HCT116 (cell line): ENCODE measurements around the gene LSM2. TPM values are rescaled to one million over a fixed set of nuclear protein-coding genes. Genes with fewer than 3 reads are reported as not detected.
"Not testable (repeated sequence)": the region's sequence is repeated elsewhere in the genome, so short reads cannot be mapped to it uniquely, and the experiment has no call there.

Experiments
- ATAC-seq: fragments of 200-7000 bp; cut with Tn5 transposase; 2 replicates; pipeline ENCODE4 v1.9.1; 2020; ENCODE audit warnings: mild to moderate bottlenecking, moderate library complexity
- BruUV-seq: library from RNA; stranded (reverse); fragments of 400-500 nt; replicated peaks from 2 replicates; lab custom pipeline; 2021; lab: Mats Ljungman, UMichigan
- CTCF ChIA-PET: fragments of 300-600 bp; sonication (Branson Sonifier 250); formaldehyde crosslinking; loops from one replicate; lab custom pipeline; 2021; ENCODE audit warnings: antibody characterized with exemption; lab: Charles Lee
- POLR2A ChIA-PET: fragments of 300-600, 350-600 bp; sonication (Branson Sonifier 250); formaldehyde crosslinking; loops from one replicate; lab custom pipeline; 2021; ENCODE audit warnings: antibody characterized with exemption; lab: Charles Lee
- RAD21 ChIA-PET, 2 experiments: fragments of 300-600 bp; sonication (Branson Sonifier 250); formaldehyde crosslinking; loops; one replicate each; lab custom pipeline; 2023; ENCODE audit warnings: low total read pairs in 2 of 2; ENCODE audit not compliant: uncharacterized antibody in 2 of 2, unreplicated experiment in 2 of 2, low non-redundant PET in 1 of 2; lab: Charles Lee
- DNase-seq: peaks from one replicate; pipeline ENCODE4 v3.0.0-alpha.2; 2010; ENCODE audit warnings: low read depth, low spot score
- H2AFZ ChIP-seq: fragments of 200-600 bp; shearing (Covaris generic), sonication (generic); 2 replicates; pipeline ENCODE4 v1.6.1; 2017; ENCODE audit warnings: low read depth, mixed run types, mixed read lengths, antibody characterized with exemption, low read length; ENCODE audit not compliant: poor library complexity, severe bottlenecking
- H3K27ac ChIP-seq: 2 replicates; pipeline ENCODE4 v1.5.1; 2012; ENCODE audit warnings: low read depth, low read length
- H3K27me3 ChIP-seq: fragments of 200-600 bp; sonication (generic); 2 replicates; pipeline ENCODE4 v1.6.1; 2016; ENCODE audit warnings: mixed run types, low read length, mixed read lengths; ENCODE audit not compliant: insufficient read depth
- H3K36me3 ChIP-seq, 2 experiments: fragments of 200-500 bp in 1 of 2; fragments of 200-600 bp in 1 of 2; sonication (Bioruptor generic) in 1 of 2; sonication (generic) in 1 of 2; 2 replicates each; pipeline versions ENCODE4 v1.5.1 to v1.6.1; 2014 to 2016; ENCODE audit warnings: low read length in 2 of 2, inconsistent platforms in 1 of 2, mixed read lengths in 1 of 2, mixed run types in 1 of 2; ENCODE audit not compliant: insufficient read depth in 2 of 2, control insufficient read depth in 1 of 2
- H3K4me1 ChIP-seq, 2 experiments: fragments of 200-600 bp in 1 of 2; sonication (generic) in 1 of 2; 2 replicates each; pipeline versions ENCODE4 v1.5.1 to v1.6.1; 2012 to 2017; ENCODE audit warnings: low read length in 2 of 2, inconsistent platforms in 1 of 2, mild to moderate bottlenecking in 1 of 2, mixed read lengths in 1 of 2, mixed run types in 1 of 2, moderate library complexity in 1 of 2; ENCODE audit not compliant: insufficient read depth in 2 of 2, control insufficient read depth in 1 of 2
- H3K4me2 ChIP-seq: fragments of 200-600 bp; sonication (generic); 2 replicates; pipeline ENCODE4 v1.6.1; 2017; ENCODE audit warnings: mixed run types, low read length, mixed read lengths
- H3K4me3 ChIP-seq, 2 experiments: fragments of 200-600 bp in 1 of 2; sonication (generic) in 1 of 2; replicated peaks in 1 of 2; 2 replicates each; pipeline ENCODE4 v1.5.1; 2011 to 2016; ENCODE audit warnings: low read length in 2 of 2, control low read depth in 1 of 2, low read depth in 1 of 2, mild to moderate bottlenecking in 1 of 2, mixed read lengths in 1 of 2, mixed run types in 1 of 2
- H3K79me2 ChIP-seq: fragments of 200-600 bp; sonication (generic); 2 replicates; pipeline ENCODE4 v1.6.1; 2017; ENCODE audit warnings: mild to moderate bottlenecking, mixed run types, low read length, moderate library complexity, mixed read lengths; ENCODE audit not compliant: insufficient read depth
- H3K9ac ChIP-seq: fragments of 200-600 bp; sonication (generic); 2 replicates; pipeline ENCODE4 v1.6.1; 2016; ENCODE audit warnings: low read length, mixed read lengths
- H3K9me2 ChIP-seq: fragments of 200-600 bp; sonication (generic), shearing (Covaris generic); 2 replicates; pipeline ENCODE4 v1.6.1; 2017; ENCODE audit warnings: mixed run types, mild to moderate bottlenecking, moderate library complexity; ENCODE audit not compliant: insufficient read depth
- H3K9me3 ChIP-seq, 2 experiments: fragments of 200-500 bp in 1 of 2; fragments of 200-600 bp in 1 of 2; sonication (Bioruptor generic) in 1 of 2; sonication (generic) in 1 of 2; 2 replicates each; pipeline ENCODE4 v1.6.1; 2014 to 2017; ENCODE audit warnings: low read length in 2 of 2, mixed read lengths in 2 of 2, inconsistent platforms in 1 of 2, low read depth in 1 of 2, mild to moderate bottlenecking in 1 of 2, mixed run types in 1 of 2, moderate library complexity in 1 of 2; ENCODE audit not compliant: control insufficient read depth in 1 of 2, insufficient read depth in 1 of 2
- H4K20me1 ChIP-seq: fragments of 200-600 bp; sonication (generic), shearing (Covaris generic); 2 replicates; pipeline ENCODE4 v1.6.1; 2017; ENCODE audit warnings: mixed run types, mild to moderate bottlenecking, moderate library complexity; ENCODE audit not compliant: insufficient read depth
- JUND ChIP-seq: IDR thresholded peaks from 2 replicates; pipeline ENCODE4 v1.6.1; 2012
- SP1 ChIP-seq: IDR thresholded peaks from 2 replicates; pipeline ENCODE4 v1.6.1; 2012; ENCODE audit warnings: low read depth
- TCF7L2 ChIP-seq: IDR thresholded peaks from 2 replicates; pipeline ENCODE4 v1.7.0; 2011; ENCODE audit warnings: borderline replicate concordance, inconsistent platforms; ENCODE audit not compliant: insufficient read depth, insufficient read length; ENCODE audit errors: extremely low read depth
- ZNF274 ChIP-seq: fragments of 200-500 bp; sonication (Bioruptor generic); IDR thresholded peaks from 2 replicates; pipeline ENCODE4 v1.6.1; 2014; ENCODE audit warnings: mild to moderate bottlenecking, low read depth, low read length, inconsistent platforms
- intact Hi-C: fragments of 100-400 bp; cut with micrococcal nuclease; formaldehyde crosslinking; loops from 2 replicates; pipeline ENCODE4 v1.10.0; 2022
- total RNA-seq: library from RNA; stranded (reverse); gene quantifications from one replicate; pipeline ENCODE4 v1.2.1, GENCODE V29; 2021; ENCODE audit not compliant: unreplicated experiment
- TF ChIP-seq, protein P1 (sequence below): IDR thresholded peaks from 2 replicates; pipeline ENCODE4 v1.6.1; 2011; ENCODE audit warnings: mild to moderate bottlenecking, low read length, moderate library complexity; ENCODE audit not compliant: insufficient replicate concordance; ENCODE audit errors: extremely low read depth

Gene LSM2
- total RNA-seq, 1 experiment from 2014 or later, result 89.7 TPM

DNA sequence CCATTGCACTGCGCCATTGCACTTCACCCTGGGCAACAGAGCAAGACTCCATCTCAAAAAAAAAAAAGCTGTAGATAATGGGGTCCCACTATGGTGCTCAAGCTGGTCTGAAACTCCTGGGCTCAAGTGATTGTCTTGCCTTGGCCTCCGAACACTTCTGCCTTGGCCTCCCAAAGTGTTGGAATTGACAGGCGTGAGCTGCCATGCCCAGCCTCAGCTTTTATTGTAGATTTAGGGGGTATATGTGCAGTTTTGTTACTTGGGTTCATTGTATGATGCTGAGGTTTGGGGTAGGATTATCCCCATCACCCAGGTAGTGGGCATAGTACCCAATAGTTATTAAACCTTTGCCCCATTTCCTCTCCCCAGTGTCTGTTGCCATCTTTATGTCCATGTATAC, 32.2 kb upstream of the LSM2 start:
- ChIA-PET RAD21 (no interaction called here), CTCF (no interaction called here), POLR2A (interaction anchor here (1.8 to 2.9 kb wide), 3 partner anchors 11 to 48 kb away, joined by 6 to 11 read pairs (median 9); partner anchors contain the start of genes HSPA1B and NEU1)
- Histone ChIP-seq H3K9ac (no peak overlapping the region), H3K79me2 (peaks cover 50% of the 10 kb centered on the region), H3K27ac (peak overlapping the region; percentile 17; the same call in 1 of the 2 replicates), H3K9me3 (no peaks in the 10 kb centered on the region), H3K4me1 (peaks cover 14 to 32% of the 10 kb centered on the region in 2 experiments; a peak in 3 of 4 replicates), H3K9me2 (no peaks in the 10 kb centered on the region), H3K4me3 (no peak overlapping the region), H4K20me1 (peaks cover 31% of the 10 kb centered on the region), H2AFZ (no peak overlapping the region), H3K4me2 (no peak overlapping the region), H3K27me3 (no peaks in the 10 kb centered on the region), H3K36me3 (peaks cover 24 to 50% of the 10 kb centered on the region in 2 experiments; a peak in 3 of 4 replicates)
- no TSS peak for BruUV-seq
- TF ChIP-seq, protein P1, sequence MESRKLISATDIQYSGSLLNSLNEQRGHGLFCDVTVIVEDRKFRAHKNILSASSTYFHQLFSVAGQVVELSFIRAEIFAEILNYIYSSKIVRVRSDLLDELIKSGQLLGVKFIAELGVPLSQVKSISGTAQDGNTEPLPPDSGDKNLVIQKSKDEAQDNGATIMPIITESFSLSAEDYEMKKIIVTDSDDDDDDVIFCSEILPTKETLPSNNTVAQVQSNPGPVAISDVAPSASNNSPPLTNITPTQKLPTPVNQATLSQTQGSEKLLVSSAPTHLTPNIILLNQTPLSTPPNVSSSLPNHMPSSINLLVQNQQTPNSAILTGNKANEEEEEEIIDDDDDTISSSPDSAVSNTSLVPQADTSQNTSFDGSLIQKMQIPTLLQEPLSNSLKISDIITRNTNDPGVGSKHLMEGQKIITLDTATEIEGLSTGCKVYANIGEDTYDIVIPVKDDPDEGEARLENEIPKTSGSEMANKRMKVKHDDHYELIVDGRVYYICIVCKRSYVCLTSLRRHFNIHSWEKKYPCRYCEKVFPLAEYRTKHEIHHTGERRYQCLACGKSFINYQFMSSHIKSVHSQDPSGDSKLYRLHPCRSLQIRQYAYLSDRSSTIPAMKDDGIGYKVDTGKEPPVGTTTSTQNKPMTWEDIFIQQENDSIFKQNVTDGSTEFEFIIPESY, result no peak
- no peak for TF ChIP-seq TCF7L2
- no peak for TF ChIP-seq ZNF274
- TF ChIP-seq SP1, result no peak
- no peak for TF ChIP-seq JUND
- ATAC-seq (no peak), DNase-seq (no peak)
- intact Hi-C loops, result loop anchor here (10.0 kb wide), 1 partner anchor 294 kb away; the partner anchor contains the start of genes ATP6V1G2, DDX39B and NFKBIL1

- RAD21 ChIA-PET, H3K9me2 ChIP-seq, DNase-seq, CTCF ChIA-PET, BruUV-seq, H3K9me3 ChIP-seq, H2AFZ ChIP-seq, ATAC-seq, H3K27me3 ChIP-seq, H3K4me3 ChIP-seq: not testable (repeated sequence)
- peak overlapping the region; percentile 93; the same call in 1 of the 2 replicates for H3K27ac ChIP-seq
- peaks cover 14 to 39% of the 10 kb centered on the region in 2 experiments; a peak in 3 of 4 replicates for H3K4me1 ChIP-seq
- H3K9ac ChIP-seq, result peak overlapping the region; percentile 100; the same call in 1 of the 2 replicates
- peaks cover 24 to 50% of the 10 kb centered on the region in 2 experiments; a peak in 3 of 4 replicates for H3K36me3 ChIP-seq
- peaks cover 50% of the 10 kb centered on the region for H3K79me2 ChIP-seq
- H3K4me2 ChIP-seq, result peak overlapping the region; percentile 94; the same call in 1 of the 2 replicates
- intact Hi-C loops, result loop anchor here (10.0 kb wide), 1 partner anchor 293 kb away; the partner anchor contains the start of genes ATP6V1G2, DDX39B and NFKBIL1
- H4K20me1 ChIP-seq, result peaks cover 31% of the 10 kb centered on the region
- POLR2A ChIA-PET, result interaction anchor here (0.6 to 2.3 kb wide), 2 partner anchors 47 to 388 kb away, joined by 3 to 6 read pairs; no protein-coding TSS in a partner anchor
Measured at GRCh38 chr6:31838114-31838553, 31.4 kb upstream of the LSM2 start.
